GM19395 (cell line): ENCODE results near the gene SLC39A11.
"Not testable (repeated sequence)": the region's sequence is repeated elsewhere in the genome, so short reads cannot be mapped to it uniquely, and the experiment has no call there.

Experiments
- ATAC-seq: cut with Tn5 transposase; IDR thresholded peaks from one replicate; pipeline ENCODE4 v1.9.1; 2021; ENCODE audit warnings: mild to moderate bottlenecking, moderate library complexity; ENCODE audit not compliant: unreplicated experiment

Gene SLC39A11

GRCh38 chr17:73072219-73072962 lies 20.1 kb downstream of the SLC39A11 start:
- no peak for ATAC-seq

- no peak for ATAC-seq
These were observed 21.2 kb downstream of the SLC39A11 start for GRCh38 chr17:73071066-73071999.

- ATAC-seq: no peak
These were observed 22.6 kb downstream of the SLC39A11 start for GRCh38 chr17:73069841-73070240.

- no peak for ATAC-seq
These were observed 23.2 kb downstream of the SLC39A11 start for GRCh38 chr17:73069164-73069770.

GRCh38 chr17:73068322-73069153 lies 23.9 kb downstream of the SLC39A11 start:
- ATAC-seq: no peak

- ATAC-seq: not testable (repeated sequence)
These were observed 24.8 kb downstream of the SLC39A11 start for GRCh38 chr17:73067699-73068098.

GRCh38 chr17:73067075-73067474 lies 25.4 kb downstream of the SLC39A11 start:
- no peak for ATAC-seq

GRCh38 chr17:73066148-73066884 lies 26.2 kb downstream of the SLC39A11 start:
- no peak for ATAC-seq

GRCh38 chr17:73065376-73065775 lies 27.1 kb downstream of the SLC39A11 start:
- no peak for ATAC-seq

GRCh38 chr17:73064084-73064938 lies 28.2 kb downstream of the SLC39A11 start:
- no peak for ATAC-seq

GRCh38 chr17:73062726-73063125 lies 29.8 kb downstream of the SLC39A11 start:
- no peak for ATAC-seq

GRCh38 chr17:73061161-73061560 lies 31.3 kb downstream of the SLC39A11 start:
- ATAC-seq: no peak

GRCh38 chr17:73060721-73061120 lies 31.8 kb downstream of the SLC39A11 start:
- no peak for ATAC-seq

GRCh38 chr17:73059713-73060112 lies 32.8 kb downstream of the SLC39A11 start:
- ATAC-seq: not testable (repeated sequence)

- ATAC-seq: no peak
These were observed 34.5 kb downstream of the SLC39A11 start for GRCh38 chr17:73058022-73058421.

- ATAC-seq: no peak
These were observed 35.3 kb downstream of the SLC39A11 start for GRCh38 chr17:73057196-73057595.

GRCh38 chr17:73052923-73053322 lies 39.6 kb downstream of the SLC39A11 start:
- no peak for ATAC-seq

- no peak for ATAC-seq
These were observed 41.7 kb downstream of the SLC39A11 start for GRCh38 chr17:73050797-73051196.

GRCh38 chr17:73048170-73048569 lies 44.3 kb downstream of the SLC39A11 start:
- ATAC-seq: no peak
